Lung (tissue), 12 donors: ENCODE data around the gene TNFRSF8. TPM values are rescaled to one million over a fixed set of nuclear protein-coding genes. Genes with fewer than 3 reads are reported as not detected.

Experiments used
- ATAC-seq: fragments of 200-7000 bp; cut with Tn5 transposase; one replicate; pipeline ENCODE4 v1.9.1; 2020; ENCODE audit warnings: moderate number of reproducible peaks; ENCODE audit not compliant: insufficient read depth, low FRiP score
- DNase-seq, 3 donors: peaks; one replicate each; pipeline ENCODE4 v3.0.0-alpha.2; 2013 to 2017
- H3K27ac ChIP-seq, 2 donors: one replicate each; pipeline ENCODE4 v1.5.1; 2013; ENCODE audit warnings: mild to moderate bottlenecking in 2 of 2, moderate library complexity in 2 of 2, control low read depth in 1 of 2, inconsistent platforms in 1 of 2, low read depth in 1 of 2, low read length in 1 of 2
- H3K27me3 ChIP-seq, 3 donors: one replicate each; pipeline ENCODE4 v1.5.1; 2013; ENCODE audit warnings: low read length in 2 of 3; ENCODE audit not compliant: control insufficient read depth in 3 of 3, insufficient read depth in 3 of 3
- H3K36me3 ChIP-seq, 4 donors: one replicate each; pipeline ENCODE4 v1.5.1; 2013; ENCODE audit warnings: low read length in 4 of 4, mild to moderate bottlenecking in 1 of 4, moderate library complexity in 1 of 4; ENCODE audit not compliant: control insufficient read depth in 4 of 4, insufficient read depth in 4 of 4
- H3K4me1 ChIP-seq, 5 donors: one replicate each; pipeline ENCODE4 v1.5.1; 2013; ENCODE audit warnings: low read length in 5 of 5, mild to moderate bottlenecking in 2 of 5, moderate library complexity in 1 of 5; ENCODE audit not compliant: control insufficient read depth in 5 of 5, insufficient read depth in 5 of 5
- H3K4me3 ChIP-seq: one replicate; pipeline ENCODE4 v1.5.1; 2013; ENCODE audit warnings: mild to moderate bottlenecking, control low read depth, moderate library complexity
- H3K9ac ChIP-seq, 2 donors: one replicate each; pipeline ENCODE4 v1.5.1; 2013; ENCODE audit warnings: low read length in 2 of 2, control low read depth in 1 of 2; ENCODE audit not compliant: insufficient read depth in 1 of 2
- H3K9me3 ChIP-seq, 4 donors: one replicate each; pipeline ENCODE4 v1.5.1; 2013; ENCODE audit warnings: low read length in 3 of 4, mild to moderate bottlenecking in 1 of 4, moderate library complexity in 1 of 4; ENCODE audit not compliant: control insufficient read depth in 4 of 4, insufficient read depth in 3 of 4
- WGBS, 2 donors: extraction: QIAGEN DNeasy Blood & Tissue Kit; methylation state at CpG; one replicate each; pipeline ENCODE4 v1.1.7; 2013; 5-methylcytosine and 5-hydroxymethylcytosine counted together
- polyA plus RNA-seq, 2 donors: library from polyadenylated mRNA; stranded (reverse); fragments of 200-250 nt; gene quantifications; one replicate each; pipeline ENCODE4 v1.2.1, GENCODE V29; 2013
- total RNA-seq, 2 donors: library from RNA; depleted of rRNA in 1 of 2; stranded (reverse); fragments of >200 nt in 1 of 2; gene quantifications; one replicate each; pipeline ENCODE4 v1.2.1, GENCODE V29; 2014 to 2021
- TF ChIP-seq, protein P1 (sequence below): IDR thresholded peaks from 2 replicates; pipeline ENCODE4 v1.5.1; 2012; ENCODE audit warnings: mild to moderate bottlenecking; ENCODE audit errors: control extremely low read depth, extremely low read depth
- donor health status: control.
- donor health status: control.
- donor health status: Bipolar disorder and iron deficiency.
- donor health status: healthy.
- donor health status: DM: yes; HTN: yes; CAD: no.

The TNFRSF8 gene
- total and polyA plus RNA-seq, 4 donors, result 1.6 to 5.3 (median 2.1) TPM

DNA sequence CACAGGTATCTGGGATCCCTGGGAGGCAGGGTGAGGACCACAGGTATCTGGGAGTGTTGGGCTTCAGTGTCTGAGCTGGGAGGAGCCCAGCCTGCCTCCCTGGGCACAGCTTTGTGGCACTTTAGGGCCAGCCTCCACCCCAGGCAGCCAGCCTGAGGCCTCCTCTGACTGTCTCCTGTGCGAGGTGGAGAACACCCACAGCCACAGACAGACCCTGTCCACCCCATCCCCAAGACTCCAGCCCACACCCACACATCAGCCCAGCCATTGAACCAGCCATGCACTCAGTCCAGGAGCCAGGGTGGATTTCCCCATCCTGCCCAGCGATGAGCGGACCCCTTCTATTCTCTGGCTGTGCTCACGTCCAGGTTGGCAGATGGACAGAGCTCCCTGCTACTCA lies 81.9 kb downstream of the TNFRSF8 start:
- Histone ChIP-seq H3K4me1 (peaks cover 0 to 43% (median 5%) of the 10 kb centered on the region in 5 donors), H3K9ac (no peak overlapping the region), H3K27me3 (no peaks in the 10 kb centered on the region), H3K9me3 (peaks cover 0 to 4% (median 2%) of the 10 kb centered on the region in 4 donors), H3K4me3 (no peak overlapping the region), H3K36me3 (no peaks in the 10 kb centered on the region), H3K27ac (peak overlapping the region in 1 of 2 donors; percentile 35)
- no peak for ATAC-seq
- 86 to 94% methylated on average over 4 of the region's 4 CpGs for WGBS, 2 donors
- DNase-seq, result no peak
- TF ChIP-seq, protein P1, sequence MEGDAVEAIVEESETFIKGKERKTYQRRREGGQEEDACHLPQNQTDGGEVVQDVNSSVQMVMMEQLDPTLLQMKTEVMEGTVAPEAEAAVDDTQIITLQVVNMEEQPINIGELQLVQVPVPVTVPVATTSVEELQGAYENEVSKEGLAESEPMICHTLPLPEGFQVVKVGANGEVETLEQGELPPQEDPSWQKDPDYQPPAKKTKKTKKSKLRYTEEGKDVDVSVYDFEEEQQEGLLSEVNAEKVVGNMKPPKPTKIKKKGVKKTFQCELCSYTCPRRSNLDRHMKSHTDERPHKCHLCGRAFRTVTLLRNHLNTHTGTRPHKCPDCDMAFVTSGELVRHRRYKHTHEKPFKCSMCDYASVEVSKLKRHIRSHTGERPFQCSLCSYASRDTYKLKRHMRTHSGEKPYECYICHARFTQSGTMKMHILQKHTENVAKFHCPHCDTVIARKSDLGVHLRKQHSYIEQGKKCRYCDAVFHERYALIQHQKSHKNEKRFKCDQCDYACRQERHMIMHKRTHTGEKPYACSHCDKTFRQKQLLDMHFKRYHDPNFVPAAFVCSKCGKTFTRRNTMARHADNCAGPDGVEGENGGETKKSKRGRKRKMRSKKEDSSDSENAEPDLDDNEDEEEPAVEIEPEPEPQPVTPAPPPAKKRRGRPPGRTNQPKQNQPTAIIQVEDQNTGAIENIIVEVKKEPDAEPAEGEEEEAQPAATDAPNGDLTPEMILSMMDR, result no peak

DNA sequence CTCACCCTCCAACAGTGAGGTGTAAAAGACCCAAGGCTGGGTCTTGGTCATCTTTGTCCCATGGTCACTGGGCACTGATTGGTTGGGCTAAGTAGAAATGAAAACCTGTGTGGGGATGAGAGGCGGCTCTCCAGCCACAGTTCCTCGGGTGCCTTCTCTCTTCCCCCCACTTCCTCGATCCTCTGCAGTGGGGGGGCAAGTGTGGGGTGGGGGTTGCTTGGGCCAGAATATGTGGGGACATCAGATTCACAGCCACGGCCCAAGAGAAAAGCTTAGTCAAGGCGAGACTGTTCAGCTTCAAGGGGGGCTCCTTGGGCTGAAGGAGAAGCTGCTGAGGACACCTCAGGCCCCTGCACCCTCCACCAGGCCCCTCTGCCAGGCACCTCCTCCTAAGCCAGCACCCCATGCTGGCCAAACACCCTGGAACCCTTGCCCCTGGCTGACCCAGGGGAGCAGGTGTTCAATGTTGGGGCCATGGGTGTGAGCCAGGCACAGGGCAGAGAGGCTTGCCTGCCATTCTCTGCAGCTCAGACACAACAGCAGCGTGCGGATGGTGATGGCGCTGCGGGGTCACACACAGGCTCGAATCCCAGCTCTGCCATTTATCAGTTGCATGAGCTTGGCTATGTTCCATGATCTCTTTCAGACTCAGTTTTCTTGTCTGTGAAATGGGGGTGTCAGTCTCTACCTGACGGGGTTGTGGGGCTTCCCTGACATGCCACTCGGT lies 82.7 kb downstream of the TNFRSF8 start:
- DNase-seq (no peak), ATAC-seq (no peak)
- Histone ChIP-seq H3K27ac (no peak overlapping the region), H3K4me3 (no peak overlapping the region), H3K36me3 (no peaks in the 10 kb centered on the region), H3K4me1 (peaks cover 0 to 36% (median 5%) of the 10 kb centered on the region in 5 donors), H3K27me3 (no peaks in the 10 kb centered on the region), H3K9me3 (peaks cover 0 to 4% (median 2%) of the 10 kb centered on the region in 4 donors), H3K9ac (no peak overlapping the region)
- TF ChIP-seq, protein P1, result no peak
- WGBS, 2 donors, result 83 to 87% methylated on average over 11 to 12 of the region's 12 CpGs

DNA sequence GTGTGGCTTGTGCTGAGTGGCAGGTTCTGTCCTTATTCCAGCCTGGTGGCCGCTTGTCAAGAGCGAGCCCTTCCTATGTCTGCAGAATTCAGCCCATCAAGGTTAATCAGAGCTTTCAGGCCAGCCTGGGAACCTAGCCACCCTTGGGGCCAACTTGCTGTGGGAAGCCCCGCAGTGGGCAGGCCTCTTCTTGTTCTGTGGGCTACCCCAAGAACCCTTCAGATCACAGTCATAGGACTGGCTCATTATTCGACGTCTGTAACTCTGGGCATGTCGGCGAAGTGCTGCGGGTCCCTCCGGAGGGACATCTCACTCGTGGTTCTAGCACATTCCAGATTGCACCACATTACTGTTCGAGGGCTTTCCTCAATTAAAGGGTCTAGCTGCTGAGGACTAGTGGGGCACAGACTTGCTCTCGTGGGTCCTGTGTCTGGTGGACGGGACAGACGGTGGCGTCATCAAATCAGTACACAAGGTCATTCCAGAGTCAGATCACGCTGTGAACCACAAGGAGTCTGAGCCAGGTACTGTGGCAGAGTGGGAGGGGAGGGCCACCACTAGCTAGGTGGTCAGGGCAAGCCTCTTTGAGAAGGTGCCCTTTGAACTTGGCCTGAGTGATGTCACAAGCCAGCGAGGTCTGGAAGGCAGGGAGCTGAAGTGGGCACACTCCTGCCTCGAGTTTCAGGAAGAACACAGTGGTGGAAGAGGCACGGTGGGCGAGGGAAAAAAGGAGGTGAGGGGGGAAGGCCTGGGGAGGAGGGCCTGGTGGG lies 83.4 kb downstream of the TNFRSF8 start:
- no peak for ATAC-seq
- WGBS, 2 donors, result 71 to 74% methylated on average over 20 of the region's 20 CpGs
- H3K36me3 ChIP-seq, result no peaks in the 10 kb centered on the region
- no peak overlapping the region for H3K4me3 ChIP-seq
- H3K9ac ChIP-seq, result no peak overlapping the region
- DNase-seq, result no peak
- H3K27me3 ChIP-seq, result no peaks in the 10 kb centered on the region
- TF ChIP-seq, protein P1, result no peak
- H3K9me3 ChIP-seq, result peaks cover 0 to 4% (median 2%) of the 10 kb centered on the region in 4 donors
- H3K4me1 ChIP-seq, result peaks cover 0 to 30% (median 4%) of the 10 kb centered on the region in 5 donors
- peak overlapping the region; percentile 14 to 66 for H3K27ac ChIP-seq
